GM19438 (cell line): ENCODE results near the gene CHP2.

Experiments
- ATAC-seq: cut with Tn5 transposase; IDR thresholded peaks from one replicate; pipeline ENCODE4 v1.9.1; 2021; ENCODE audit warnings: low read depth; ENCODE audit not compliant: unreplicated experiment

Gene CHP2

GRCh38 chr16:23803591-23804123 is 48.8 kb downstream of the CHP2 start:
- no peak for ATAC-seq

GRCh38 chr16:23807028-23807427 is 52.2 kb downstream of the CHP2 start:
- ATAC-seq: no peak
